ENCODE data around the gene SCOC.

Gene SCOC

DNA sequence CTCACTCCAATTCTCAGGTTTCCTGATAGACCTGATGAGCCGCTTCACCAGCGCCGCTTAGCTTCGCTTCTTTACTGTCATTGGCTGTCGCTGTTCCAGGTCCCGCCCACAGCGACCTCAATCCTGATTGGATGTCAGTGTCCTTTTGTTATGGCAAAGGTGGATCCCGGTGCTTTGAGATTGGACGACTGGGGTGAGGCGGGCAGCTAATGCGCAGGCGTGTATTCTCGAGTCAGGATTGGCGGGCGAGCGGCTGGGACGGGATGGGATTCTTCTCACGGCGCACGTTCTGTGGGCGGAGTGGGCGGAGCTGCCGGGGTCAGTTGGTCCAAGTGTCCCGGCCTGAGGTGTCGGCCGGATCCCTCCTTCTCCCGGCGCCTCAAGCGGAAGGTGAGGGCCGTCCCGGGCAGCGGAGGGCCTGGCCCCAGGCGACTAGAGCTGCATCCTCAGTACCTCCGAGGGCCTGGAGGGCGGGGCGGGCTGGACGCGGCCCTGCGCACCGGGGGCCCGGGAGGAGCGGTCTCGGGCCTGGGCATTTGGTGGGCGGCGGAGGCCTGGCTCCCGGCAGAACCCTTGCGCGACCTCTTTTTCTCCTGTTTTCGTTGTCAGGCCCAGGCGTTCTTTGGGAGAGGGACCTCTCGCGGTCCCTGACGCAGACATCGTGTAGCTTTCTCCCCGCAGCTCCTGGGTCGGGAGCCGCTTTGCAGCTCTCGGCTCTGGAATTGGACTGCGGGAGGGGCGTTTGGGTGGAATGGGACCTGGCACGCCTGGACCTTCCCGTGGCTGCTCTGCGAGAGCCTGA lies at the start of gene SCOC:
TSS of gene SCOC (plus strand) at position 319 of the 802 bp plus-strand sequence. CDS start 5,525 bp downstream, outside the sequence.
- Histone ChIP-seq H3K27ac (peak within 1 kb of the TSS; percentile 91 to 96), H3K4me3 (peak within 1 kb of the TSS; percentile 78)
- peak; percentile 100 for DNase-seq (ENCODE audit: low spot score)
- TF ChIP-seq, protein P1, sequence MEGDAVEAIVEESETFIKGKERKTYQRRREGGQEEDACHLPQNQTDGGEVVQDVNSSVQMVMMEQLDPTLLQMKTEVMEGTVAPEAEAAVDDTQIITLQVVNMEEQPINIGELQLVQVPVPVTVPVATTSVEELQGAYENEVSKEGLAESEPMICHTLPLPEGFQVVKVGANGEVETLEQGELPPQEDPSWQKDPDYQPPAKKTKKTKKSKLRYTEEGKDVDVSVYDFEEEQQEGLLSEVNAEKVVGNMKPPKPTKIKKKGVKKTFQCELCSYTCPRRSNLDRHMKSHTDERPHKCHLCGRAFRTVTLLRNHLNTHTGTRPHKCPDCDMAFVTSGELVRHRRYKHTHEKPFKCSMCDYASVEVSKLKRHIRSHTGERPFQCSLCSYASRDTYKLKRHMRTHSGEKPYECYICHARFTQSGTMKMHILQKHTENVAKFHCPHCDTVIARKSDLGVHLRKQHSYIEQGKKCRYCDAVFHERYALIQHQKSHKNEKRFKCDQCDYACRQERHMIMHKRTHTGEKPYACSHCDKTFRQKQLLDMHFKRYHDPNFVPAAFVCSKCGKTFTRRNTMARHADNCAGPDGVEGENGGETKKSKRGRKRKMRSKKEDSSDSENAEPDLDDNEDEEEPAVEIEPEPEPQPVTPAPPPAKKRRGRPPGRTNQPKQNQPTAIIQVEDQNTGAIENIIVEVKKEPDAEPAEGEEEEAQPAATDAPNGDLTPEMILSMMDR (IDR thresholded peaks at IDR 0.05) = no peak

DNA sequence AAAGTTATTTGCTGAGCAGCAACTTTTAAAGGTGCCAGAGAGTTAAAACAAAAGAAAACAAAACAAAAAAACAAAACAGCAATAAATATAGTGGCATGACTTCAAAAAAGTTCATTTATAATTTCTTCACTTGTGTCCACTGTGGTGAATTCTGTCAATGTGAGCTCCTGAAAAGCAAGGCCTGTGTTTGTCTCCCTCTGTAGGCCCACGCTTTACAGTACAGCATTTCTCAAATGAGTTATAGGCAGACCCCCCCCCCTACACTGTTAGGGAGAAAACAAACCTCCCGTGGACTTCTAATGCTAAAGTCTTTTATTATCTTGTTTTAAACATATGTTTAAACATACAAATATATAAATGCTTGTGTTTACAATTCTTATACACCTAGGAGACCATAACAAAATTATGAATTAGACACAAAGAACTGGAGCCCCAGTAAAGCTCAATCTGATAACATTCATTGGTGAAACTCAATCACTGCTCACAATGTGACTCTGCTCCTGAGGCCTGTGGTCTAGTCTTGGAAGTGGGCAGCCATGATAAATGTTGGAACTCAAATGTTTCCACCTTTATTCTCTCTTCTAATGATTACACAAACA lies 47.0 kb upstream of the SCOC start:
- Histone ChIP-seq H3K27ac (no peak overlapping the region), H3K4me3 (no peak overlapping the region)
- TF ChIP-seq, protein P1 (IDR thresholded peaks at IDR 0.05) = peak; percentile 77
- DNase-seq (ENCODE audit: low spot score) = no peak

DNA sequence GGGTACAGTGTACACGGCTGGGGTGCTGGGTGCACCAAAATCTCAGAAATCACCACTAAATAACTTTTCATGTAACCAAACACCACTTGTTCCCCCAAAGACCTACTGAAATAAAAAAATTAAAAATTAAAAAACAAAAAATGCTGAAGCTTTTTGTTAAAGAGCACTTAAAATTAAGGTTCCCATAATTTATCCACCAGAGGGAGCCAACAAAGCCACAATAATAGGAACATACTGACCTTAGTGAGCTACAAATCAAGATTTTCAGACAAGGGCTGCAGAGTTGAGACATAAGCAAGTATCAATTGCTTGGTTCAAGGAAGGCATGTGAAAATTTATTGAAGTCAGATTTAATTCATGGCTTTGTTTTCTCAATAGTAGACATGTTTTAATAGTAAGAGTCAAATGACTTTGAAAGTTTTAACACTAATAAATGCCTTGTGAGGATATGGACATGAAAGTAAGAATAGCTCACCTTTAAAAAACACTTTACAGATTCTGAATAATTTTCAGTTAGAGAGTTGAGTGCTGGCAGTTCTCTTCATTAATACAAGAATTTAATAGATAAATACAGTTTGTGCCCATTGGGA lies 43.0 kb upstream of the SCOC start:
- TF ChIP-seq, protein P1 (IDR thresholded peaks at IDR 0.05) = peak; percentile 29
- no peak for DNase-seq (ENCODE audit: low spot score)
- Histone ChIP-seq H3K27ac (no peak overlapping the region), H3K4me3 (no peak overlapping the region)

DNA sequence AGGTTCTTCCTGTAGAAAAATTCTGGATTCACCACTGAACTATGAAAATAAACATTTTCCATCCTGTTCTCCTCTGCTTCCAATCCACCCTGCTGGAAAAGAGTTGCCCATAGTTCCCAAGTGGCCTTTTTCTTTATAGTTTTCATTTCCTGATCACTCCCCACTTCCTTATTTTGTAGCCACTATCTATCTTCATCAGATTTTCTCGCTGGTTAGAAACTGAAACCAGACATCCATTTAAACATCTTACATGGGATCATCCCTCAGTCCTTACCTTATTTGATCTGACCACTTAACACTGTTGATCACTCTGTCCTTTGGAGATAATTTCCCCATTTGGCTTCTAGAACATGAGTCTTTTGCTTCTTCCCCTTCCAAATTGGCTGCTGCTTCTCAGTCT lies 42.2 kb upstream of the SCOC start:
- TF ChIP-seq, protein P1 (IDR thresholded peaks at IDR 0.05) = no peak
- Histone ChIP-seq H3K4me3 (no peak overlapping the region), H3K27ac (no peak overlapping the region)
- DNase-seq (ENCODE audit: low spot score) = no peak

DNA sequence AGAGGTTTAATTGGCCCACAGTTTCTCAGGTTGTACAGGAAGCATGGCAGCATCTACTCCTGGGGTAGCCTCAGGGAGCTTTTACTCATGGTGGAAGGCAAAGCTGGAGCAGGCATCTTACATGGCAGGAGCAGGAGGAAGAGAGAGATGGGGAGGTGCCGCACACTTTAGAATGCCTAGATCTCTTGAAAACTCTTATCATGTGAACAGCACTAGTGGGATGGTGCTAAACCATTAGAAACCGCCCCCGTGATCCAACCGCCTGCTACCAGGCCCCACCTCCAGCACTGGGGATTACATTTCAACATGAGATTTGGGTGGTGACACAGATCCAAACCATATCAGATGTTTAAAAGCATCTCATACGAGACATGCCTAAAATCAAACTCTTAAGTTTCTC lies 41.6 kb upstream of the SCOC start:
- TF ChIP-seq, protein P1 (IDR thresholded peaks at IDR 0.05) = no peak
- DNase-seq (ENCODE audit: low spot score) = no peak
- Histone ChIP-seq H3K27ac (no peak overlapping the region), H3K4me3 (no peak overlapping the region)

DNA sequence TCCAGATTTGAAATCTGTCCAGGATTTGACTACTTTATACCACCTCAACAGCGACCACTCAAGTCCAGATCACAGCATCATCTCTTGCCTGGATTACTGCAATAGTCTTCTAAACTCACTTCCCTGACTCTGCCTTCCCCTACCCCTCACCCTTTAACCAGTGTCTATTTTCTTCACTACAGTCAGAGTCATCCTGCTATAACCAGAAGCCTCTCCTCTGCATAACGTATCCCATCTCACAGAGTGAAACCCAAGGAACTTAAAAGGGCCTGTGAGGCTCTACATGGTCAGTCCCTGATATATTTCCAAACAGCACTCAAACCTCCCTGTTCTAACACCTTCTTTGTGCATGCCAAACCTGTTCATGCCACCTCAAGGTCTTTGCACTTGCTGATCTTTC lies 40.7 kb upstream of the SCOC start:
- Histone ChIP-seq H3K27ac (no peak overlapping the region), H3K4me3 (no peak overlapping the region)
- DNase-seq (ENCODE audit: low spot score) = no peak
- TF ChIP-seq, protein P1 (IDR thresholded peaks at IDR 0.05) = no peak
